H1 (cell line): ENCODE measurements around the gene ZNF692. TPM values are rescaled to one million over a fixed set of nuclear protein-coding genes. Genes with fewer than 3 reads are reported as not detected.

Experiments used
- CBX5 ChIP-seq: fragments of 300-800, 300-1000 bp; sonication (generic); IDR thresholded peaks from 2 replicates; pipeline ENCODE4 v1.7.1; 2016; ENCODE audit warnings: antibody characterized with exemption, low read length, low read depth
- CHD7 ChIP-seq: fragments of 300-600 bp; sonication (generic); IDR thresholded peaks from 2 replicates; pipeline ENCODE4 v1.7.1; 2012; ENCODE audit warnings: low read length, moderate library complexity, mild to moderate bottlenecking, inconsistent platforms; ENCODE audit not compliant: insufficient replicate concordance
- POLR2AphosphoS5 ChIP-seq: IDR thresholded peaks from 2 replicates; pipeline ENCODE4 v1.6.1; 2011; ENCODE audit warnings: low read depth, low read length
- polyA plus RNA-seq, 7 experiments: library from polyadenylated mRNA; depleted of rRNA in 3 of 7; stranded (reverse) in 5 of 7; unstranded in 2 of 7; fragments of >200 nt in 5 of 7; fragments of 200-250 nt in 2 of 7; gene quantifications; 1 replicate in 5 of 7; 2 replicates in 1 of 7; 4 replicates in 1 of 7; pipeline versions ENCODE4 v1.2.1 to v1.2.3, GENCODE V29; 2011 to 2013; ENCODE audit warnings: missing spikeins in 2 of 7, mixed read lengths in 2 of 7
- total RNA-seq: library from RNA; stranded (reverse); fragmentation: NEBNext Ultra II Directional; extraction: Animal tissue kit (Norgen Biotek cat#: 25700); gene quantifications from 2 replicates; pipeline ENCODE4 v1.2.1, GENCODE V29; 2021

ZNF692 gene
- total and polyA plus RNA-seq, 2 of the 8 experiments (the other 6 are each of a cell fraction or from before 2014, with no cell fraction given), result 38.4 to 52.3 TPM

DNA sequence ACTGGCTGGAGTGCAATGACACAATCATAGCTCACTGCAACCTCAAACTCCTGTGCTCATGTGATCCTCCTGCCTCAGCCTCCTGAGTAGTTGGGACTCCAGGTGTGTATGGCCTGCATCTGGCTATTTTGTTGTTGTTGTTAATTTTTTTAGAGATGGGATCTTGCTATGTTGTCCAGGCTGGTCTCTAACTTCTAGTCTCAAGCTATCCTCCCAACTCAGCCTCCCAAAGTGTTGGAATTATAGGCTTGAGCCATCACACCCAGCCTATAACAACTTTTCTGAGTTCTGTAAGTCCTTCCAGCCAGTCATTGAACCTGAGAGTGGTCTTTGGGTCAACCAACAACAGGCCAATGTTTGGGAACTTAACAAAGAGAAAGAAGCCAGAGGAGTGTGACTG lies 36.0 kb upstream of the ZNF692 start (continued):
- TF ChIP-seq CBX5, result no peak
- TF ChIP-seq CHD7, result no peak
- TF ChIP-seq POLR2AphosphoS5, result no peak
